Liver (tissue), 3 donors: ENCODE data around the gene SELENOP.

Experiments used
- ATF3 ChIP-seq: IDR thresholded peaks from 2 replicates; pipeline ENCODE4 v1.6.1; 2016; ENCODE audit warnings: antibody characterized with exemption
- CTCF ChIP-seq: fragments of 150-350 bp; IDR thresholded peaks from 2 replicates; pipeline ENCODE4 v1.5.1; 2017; ENCODE audit warnings: improper control_type of control experiment, low read depth, low read length; ENCODE audit not compliant: missing input control
- EGR1 ChIP-seq, 2 donors: IDR thresholded peaks; 2 replicates each; pipeline ENCODE4 v1.6.1; 2016 to 2018; ENCODE audit warnings: antibody characterized with exemption in 2 of 2, low read depth in 2 of 2
- FOXA1 ChIP-seq: IDR thresholded peaks from 2 replicates; pipeline ENCODE4 v1.6.1; 2016; ENCODE audit warnings: antibody characterized with exemption
- GABPA ChIP-seq, 2 donors: IDR thresholded peaks in 1 of 2; conservative IDR thresholded peaks in 1 of 2; 2 replicates each; pipeline ENCODE4 v1.6.1; 2016; ENCODE audit warnings: antibody characterized with exemption in 2 of 2, mild to moderate bottlenecking in 1 of 2, moderate library complexity in 1 of 2
- HNF4A ChIP-seq, 2 donors: conservative IDR thresholded peaks; 2 replicates each; pipeline ENCODE4 v1.6.1; 2016; ENCODE audit warnings: antibody characterized with exemption in 2 of 2, mild to moderate bottlenecking in 2 of 2
- HNF4G ChIP-seq: IDR thresholded peaks from 2 replicates; pipeline ENCODE4 v1.6.1; 2016; ENCODE audit warnings: antibody characterized with exemption
- JUND ChIP-seq, 2 donors: IDR thresholded peaks; 2 replicates each; pipeline ENCODE4 v1.6.1; 2016; ENCODE audit warnings: antibody characterized with exemption in 2 of 2
- NR2F2 ChIP-seq: IDR thresholded peaks from 2 replicates; pipeline ENCODE4 v1.6.1; 2016; ENCODE audit warnings: antibody characterized with exemption
- RAD21 ChIP-seq, 2 donors: IDR thresholded peaks; 2 replicates each; pipeline ENCODE4 v1.6.1; 2016; ENCODE audit warnings: antibody characterized with exemption in 2 of 2, mild to moderate bottlenecking in 2 of 2
- SP1 ChIP-seq: IDR thresholded peaks from 2 replicates; pipeline ENCODE4 v1.6.1; 2018; ENCODE audit warnings: antibody characterized with exemption, mild to moderate bottlenecking
- donor health status: healthy.
- donor health status: healthy.

- no peak for TF ChIP-seq CTCF
- TF ChIP-seq ATF3: no peak
- no peak for TF ChIP-seq NR2F2
- TF ChIP-seq SP1: no peak
- TF ChIP-seq RAD21 (IDR thresholded peaks at IDR 0.05): no peak
- TF ChIP-seq HNF4A (conservative IDR thresholded peaks at IDR 0.05): no peak
- TF ChIP-seq EGR1 (IDR thresholded peaks at IDR 0.05; ENCODE audit: low read depth in 2 of 2): no peak
- TF ChIP-seq FOXA1: no peak
- TF ChIP-seq JUND (IDR thresholded peaks at IDR 0.05): no peak
- no peak for TF ChIP-seq GABPA (IDR thresholded peaks at IDR 0.05 in 1 of 2, conservative IDR thresholded peaks at IDR 0.05 in 1 of 2)
- no peak for TF ChIP-seq HNF4G
Measured at GRCh38 chr5:42799241-42799608, 12.5 kb downstream of the SELENOP start.
